NCI-H748 (cell line): ENCODE results near the gene TTC32.
"Not testable (repeated sequence)": the region's sequence is repeated elsewhere in the genome, so short reads cannot be mapped to it uniquely, and the experiment has no call there.

Experiments
- DNase-seq: peaks from one replicate; lab custom pipeline; 2025; ENCODE audit not compliant: unreplicated experiment; lab: John Stamatoyannopoulos, UW

Gene TTC32

GRCh38 chr2:19901442-19902215 lies at the start of gene TTC32:
Gene TTC32, minus strand, starts transcription at chr2:19901983. Its CDS starts 129 bp downstream, at chr2:19901854.
- DNase-seq, result peak; percentile 93

GRCh38 chr2:19949071-19949470 lies 47.3 kb upstream of the TTC32 start:
- DNase-seq, result no peak

GRCh38 chr2:19947184-19947940 lies 45.6 kb upstream of the TTC32 start:
- DNase-seq, result no peak

GRCh38 chr2:19944205-19944845 lies 42.5 kb upstream of the TTC32 start:
- DNase-seq, result no peak

- no peak for DNase-seq
Measured at GRCh38 chr2:19943189-19943588, 41.4 kb upstream of the TTC32 start.

- DNase-seq, result no peak
Measured at GRCh38 chr2:19942199-19942598, 40.4 kb upstream of the TTC32 start.

- DNase-seq, result no peak
Measured at GRCh38 chr2:19937004-19937403, 35.2 kb upstream of the TTC32 start.

- no peak for DNase-seq
Measured at GRCh38 chr2:19936203-19936602, 34.4 kb upstream of the TTC32 start.

- no peak for DNase-seq
Measured at GRCh38 chr2:19933351-19933981, 31.7 kb upstream of the TTC32 start.

GRCh38 chr2:19932928-19933327 lies 31.1 kb upstream of the TTC32 start:
- DNase-seq, result no peak

- no peak for DNase-seq
Measured at GRCh38 chr2:19929226-19929625, 27.4 kb upstream of the TTC32 start.

GRCh38 chr2:19927816-19928215 lies 26.0 kb upstream of the TTC32 start:
- not testable (repeated sequence) for DNase-seq

- not testable (repeated sequence) for DNase-seq
Measured at GRCh38 chr2:19924526-19924925, 22.7 kb upstream of the TTC32 start.

GRCh38 chr2:19922188-19922587 lies 20.4 kb upstream of the TTC32 start:
- not testable (repeated sequence) for DNase-seq

- DNase-seq, result no peak
Measured at GRCh38 chr2:19916385-19916950, 14.7 kb upstream of the TTC32 start.

GRCh38 chr2:19914266-19914975 lies 12.6 kb upstream of the TTC32 start:
- DNase-seq, result no peak

- DNase-seq, result no peak
Measured at GRCh38 chr2:19911808-19912509, 10.2 kb upstream of the TTC32 start.

- DNase-seq, result peak; percentile 26
Measured at GRCh38 chr2:19902216-19902740, 495 bp upstream of the TTC32 start.

- peak; percentile 68 for DNase-seq
Measured at GRCh38 chr2:19900931-19901441, 797 bp downstream of the TTC32 start.
